GM21529 (cell line): Measurements from ENCODE around the gene RCE1.
A peak's percentile ranks its signal among the peaks of the same experiment; 100 is the strongest.

Source experiments
- ATAC-seq: cut with Tn5 transposase; IDR thresholded peaks from one replicate; pipeline ENCODE4 v1.9.1; 2021; ENCODE audit not compliant: unreplicated experiment

The RCE1 gene

GRCh38 chr11:66856496-66857233 is 13.4 kb downstream of the RCE1 start, which contains the start of gene LRFN4:
TSS of gene LRFN4 (plus strand) at chr11:66857064. CDS start at chr11:66857745, 681 bp downstream.
- peak; percentile 28 for ATAC-seq

- no peak for ATAC-seq
Observed at GRCh38 chr11:66857234-66857926, 14.1 kb downstream of the RCE1 start.

GRCh38 chr11:66857927-66858185 is 14.6 kb downstream of the RCE1 start:
- no peak for ATAC-seq

GRCh38 chr11:66858186-66858938 is 15.1 kb downstream of the RCE1 start:
- no peak for ATAC-seq

- no peak for ATAC-seq
Observed at GRCh38 chr11:66858939-66859685, 15.9 kb downstream of the RCE1 start.

GRCh38 chr11:66859686-66860448 is 16.6 kb downstream of the RCE1 start:
- no peak for ATAC-seq

GRCh38 chr11:66860449-66860831 is 17.2 kb downstream of the RCE1 start:
- ATAC-seq = no peak

GRCh38 chr11:66861038-66861773 is 18.0 kb downstream of the RCE1 start:
- ATAC-seq = no peak

- no peak for ATAC-seq
Observed at GRCh38 chr11:66861774-66862558, 18.7 kb downstream of the RCE1 start.

- no peak for ATAC-seq
Observed at GRCh38 chr11:66862559-66863037, 19.4 kb downstream of the RCE1 start.

- no peak for ATAC-seq
Observed at GRCh38 chr11:66863428-66864125, 20.3 kb downstream of the RCE1 start.

- ATAC-seq = no peak
Observed at GRCh38 chr11:66864172-66864901, 21.1 kb downstream of the RCE1 start.

GRCh38 chr11:66864924-66865697 is 21.9 kb downstream of the RCE1 start:
- no peak for ATAC-seq

GRCh38 chr11:66866007-66866406 is 22.8 kb downstream of the RCE1 start:
- ATAC-seq = no peak

- ATAC-seq = no peak
Observed at GRCh38 chr11:66866511-66866986, 23.3 kb downstream of the RCE1 start.

- no peak for ATAC-seq
Observed at GRCh38 chr11:66867425-66868040, 24.3 kb downstream of the RCE1 start.
